K562 (cell line): ENCODE measurements around the gene TGFB1I1. TPM values are rescaled to one million over a fixed set of nuclear protein-coding genes. Genes with fewer than 3 reads are reported as not detected.

Source experiments
- BRD9 ChIP-seq: fragments of 450-650 bp; IDR thresholded peaks from 2 replicates; pipeline ENCODE4 v1.6.1; 2018; ENCODE audit warnings: low read depth; ENCODE audit not compliant: partially characterized antibody
- CTCF ChIP-seq, 3 experiments: IDR thresholded peaks in 2 of 3; conservative IDR thresholded peaks in 1 of 3; 2 replicates each; pipeline ENCODE4 v1.5.1; 2011 to 2012; ENCODE audit warnings: low read length in 3 of 3, mild to moderate bottlenecking in 3 of 3, control low read depth in 2 of 3, improper control_type of control experiment in 1 of 3, inconsistent platforms in 1 of 3, low read depth in 1 of 3, mixed read lengths in 1 of 3, moderate library complexity in 1 of 3; ENCODE audit not compliant: insufficient read depth in 2 of 3
- DMBX1 ChIP-seq: fragments of 250-450 bp; sonication (Bioruptor Pico); IDR thresholded peaks from 2 replicates; pipeline ENCODE4 v1.8.0; 2022; ENCODE audit warnings: inconsistent platforms, mild to moderate bottlenecking, moderate library complexity, borderline replicate concordance
- E2F5 ChIP-seq: sonication (generic); formaldehyde crosslinking; IDR thresholded peaks from 2 replicates; pipeline ENCODE4 v1.8.0; 2022; ENCODE audit warnings: mild to moderate bottlenecking, missing genetic modification reagents
- ID3 ChIP-seq, 2 experiments: fragments of 250-450 bp in 1 of 2; fragments of 450-650 bp in 1 of 2; sonication (Bioruptor Pico) in 1 of 2; IDR thresholded peaks; 2 replicates each; pipeline versions ENCODE4 v1.6.1 to v1.8.0; 2016 to 2021; ENCODE audit warnings: mild to moderate bottlenecking in 2 of 2, moderate library complexity in 2 of 2, missing compliant biosample characterization in 1 of 2, missing genetic modification characterization in 1 of 2
- IFI16 ChIP-seq: fragments of 250-450 bp; sonication (Bioruptor Pico); IDR thresholded peaks from 2 replicates; pipeline ENCODE4 v2.1.2; 2022; ENCODE audit warnings: mild to moderate bottlenecking, inconsistent platforms
- JUND ChIP-seq, 2 experiments: IDR thresholded peaks; 2 replicates in 1 of 2; 3 replicates in 1 of 2; pipeline ENCODE4 v1.6.1; 2011; ENCODE audit warnings: borderline replicate concordance in 2 of 2, low read depth in 2 of 2, low read length in 2 of 2, improper control_type of control experiment in 1 of 2, missing biosample characterization in 1 of 2, missing genetic modification characterization in 1 of 2, missing genetic modification reagents in 1 of 2
- KAT2B ChIP-seq: IDR thresholded peaks from one replicate; pipeline ENCODE4 v1.6.1; 2012; ENCODE audit warnings: low read depth, mild to moderate bottlenecking, control low read depth, inconsistent platforms, low read length, moderate library complexity
- MNT ChIP-seq, 2 experiments: fragments of 450-650 bp; conservative IDR thresholded peaks; 2 replicates each; pipeline ENCODE4 v1.6.1; 2017; ENCODE audit warnings: mild to moderate bottlenecking in 2 of 2, moderate library complexity in 2 of 2
- PKNOX1 ChIP-seq: fragments of 450-650 bp; IDR thresholded peaks from 2 replicates; pipeline ENCODE4 v1.6.1; 2016
- PRPF4 ChIP-seq: fragments of 200-400 bp; formaldehyde crosslinking; IDR thresholded peaks from one replicate; pipeline ENCODE4 v1.6.1; 2017; ENCODE audit warnings: low read length, low read depth, mild to moderate bottlenecking; ENCODE audit not compliant: insufficient read depth, poor library complexity, severe bottlenecking
- RBM39 ChIP-seq: fragments of 200-400 bp; formaldehyde crosslinking; optimal IDR thresholded peaks from 2 replicates; pipeline ENCODE3; 2018; ENCODE audit warnings: low read depth, low read length
- TCF3 ChIP-seq: sonication (generic); formaldehyde crosslinking; IDR thresholded peaks from 2 replicates; pipeline ENCODE4 v1.4.0; 2020; ENCODE audit warnings: mild to moderate bottlenecking, missing genetic modification reagents
- TEAD2 ChIP-seq: fragments of 450-650 bp; IDR thresholded peaks from 2 replicates; pipeline ENCODE4 v1.6.1; 2016; ENCODE audit warnings: missing genetic modification characterization, control low read depth, missing compliant biosample characterization
- TRIM28 ChIP-seq: fragments of 450-650 bp; IDR thresholded peaks from 2 replicates; pipeline ENCODE4 v1.6.1; 2017
- ZNF699 ChIP-seq: fragments of 250-450 bp; sonication (Bioruptor Pico); IDR thresholded peaks from 2 replicates; pipeline ENCODE4 v1.8.0; 2021; ENCODE audit warnings: mild to moderate bottlenecking, moderate library complexity; ENCODE audit not compliant: insufficient replicate concordance
- polyA plus RNA-seq, 8 experiments: library from polyadenylated mRNA; depleted of rRNA in 4 of 8; stranded (reverse) in 5 of 8; unstranded in 3 of 8; fragments of >200 nt; fragmentation: Nextera tagmentation in 2 of 8; fragmentation: Illumina TruSeq in 1 of 8; extraction: Ambion mirVana in 2 of 8; extraction: Trizol in 1 of 8; gene quantifications; 2 replicates each; pipeline versions ENCODE4 v1.2.1 to v1.2.3, GENCODE V29; 2011 to 2014; ENCODE audit warnings: inconsistent platforms in 1 of 8, missing spikeins in 1 of 8
- total RNA-seq, 7 experiments: library from RNA; depleted of rRNA in 6 of 7; stranded (reverse); fragments of >200 nt in 6 of 7; fragmentation: Illumina TruSeq in 2 of 7; extraction: Trizol in 2 of 7; gene quantifications; 2 replicates each; pipeline versions ENCODE4 v1.2.1 to v1.2.3, GENCODE V29; 2011 to 2021; ENCODE audit warnings: low replicate concordance in 1 of 7
- TF ChIP-seq, protein P1 (sequence below), 2 experiments: fragments of 450-650 bp; IDR thresholded peaks; 2 replicates each; pipeline ENCODE4 v1.6.1; 2016

TGFB1I1 gene
- total and polyA plus RNA-seq, 9 of the 15 experiments (the other 6 are each of a cell fraction or from before 2014, with no cell fraction given): 0.04 to 0.91 (median 0.19) TPM

DNA sequence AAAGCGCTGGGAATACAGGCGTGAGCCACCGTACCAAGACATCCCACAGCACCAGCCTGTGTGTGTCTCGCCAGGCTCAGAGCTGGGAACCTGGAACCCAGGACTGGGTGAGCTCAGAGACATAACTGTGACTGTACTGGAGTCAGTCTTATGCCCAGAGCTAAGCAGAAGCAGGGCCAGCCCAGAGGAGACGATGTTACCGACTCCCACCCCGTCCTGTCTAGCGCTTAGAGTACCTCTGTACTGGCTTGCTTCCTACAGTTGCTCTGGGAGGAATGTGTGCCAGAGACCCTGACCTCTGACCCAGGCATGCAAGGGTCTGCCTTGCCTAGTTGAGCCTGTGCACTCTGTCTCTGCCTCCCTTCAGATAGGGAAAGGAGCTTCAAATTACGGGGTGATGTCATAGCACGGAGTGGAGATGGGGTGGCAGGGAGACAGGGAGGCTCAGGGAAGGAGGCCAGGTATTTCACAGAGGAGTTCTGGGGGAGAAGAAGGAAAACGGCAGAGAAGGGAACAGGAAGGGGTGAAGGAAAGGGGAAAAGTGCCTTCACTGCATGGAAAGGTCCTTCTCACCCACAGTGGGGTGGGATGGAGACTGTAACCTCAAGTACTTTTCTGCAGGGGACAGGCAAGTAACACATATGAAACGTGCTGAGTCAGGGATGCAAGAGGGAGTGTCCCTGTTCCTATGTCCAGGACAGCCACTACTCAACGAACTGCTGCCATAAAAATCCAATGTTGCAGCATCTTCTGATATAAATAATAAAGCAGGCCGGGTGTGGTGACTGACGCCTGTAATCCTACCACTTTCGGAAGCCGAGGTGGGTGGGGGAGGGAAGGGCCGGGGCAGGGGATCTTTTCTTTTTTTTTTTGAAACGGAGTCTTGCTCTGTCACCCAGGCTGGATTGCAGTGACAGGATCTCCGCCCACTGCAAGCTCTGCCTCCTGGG, 18.4 kb upstream of the TGFB1I1 start (continued):
- TF ChIP-seq, protein P1, sequence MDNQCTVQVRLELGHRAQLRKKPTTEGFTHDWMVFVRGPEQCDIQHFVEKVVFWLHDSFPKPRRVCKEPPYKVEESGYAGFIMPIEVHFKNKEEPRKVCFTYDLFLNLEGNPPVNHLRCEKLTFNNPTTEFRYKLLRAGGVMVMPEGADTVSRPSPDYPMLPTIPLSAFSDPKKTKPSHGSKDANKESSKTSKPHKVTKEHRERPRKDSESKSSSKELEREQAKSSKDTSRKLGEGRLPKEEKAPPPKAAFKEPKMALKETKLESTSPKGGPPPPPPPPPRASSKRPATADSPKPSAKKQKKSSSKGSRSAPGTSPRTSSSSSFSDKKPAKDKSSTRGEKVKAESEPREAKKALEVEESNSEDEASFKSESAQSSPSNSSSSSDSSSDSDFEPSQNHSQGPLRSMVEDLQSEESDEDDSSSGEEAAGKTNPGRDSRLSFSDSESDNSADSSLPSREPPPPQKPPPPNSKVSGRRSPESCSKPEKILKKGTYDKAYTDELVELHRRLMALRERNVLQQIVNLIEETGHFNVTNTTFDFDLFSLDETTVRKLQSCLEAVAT (IDR thresholded peaks at IDR 0.05): peak; percentile 12 to 33; a peak in 2 of 4 replicates
- TF ChIP-seq E2F5 (no peak), RBM39 (no peak), ID3 (CRISPR knock-in tag; IDR thresholded peaks at IDR 0.05) (no peak), ID3 (tag; IDR thresholded peaks at IDR 0.05) (peak; percentile 61; the same call in 1 of the 2 replicates), TEAD2 (tag) (no peak), ZNF699 (CRISPR knock-in tag) (no peak), PRPF4 (no peak), DMBX1 (CRISPR knock-in tag) (no peak), PKNOX1 (peak; percentile 74), TCF3 (no peak), BRD9 (peak; percentile 74), CTCF (IDR thresholded peaks at IDR 0.05 in 2 of 3, conservative IDR thresholded peaks at IDR 0.05 in 1 of 3; ENCODE audit: insufficient read depth in 2 of 3, low read depth in 1 of 3, low read length in 3 of 3) (peak in 2 of 3 experiments; percentile 29 to 48; a peak in 2 of 6 replicates), JUND (IDR thresholded peaks at IDR 0.05; ENCODE audit: borderline replicate concordance, low read depth, low read length) (peak; percentile 87), JUND (tag; IDR thresholded peaks at IDR 0.05; ENCODE audit: borderline replicate concordance, low read depth, low read length) (peak; percentile 93; the same call in 2 of the 3 replicates), KAT2B (no peak), MNT (conservative IDR thresholded peaks at IDR 0.05) (0 out of 4 replicates have a peak, but pooled peaks have one; percentile 18 to 38), TRIM28 (no peak; the same call in 1 of the 2 replicates), IFI16 (CRISPR knock-in tag) (no peak)
